Effector memory CD8-positive, alpha-beta T cell (primary cell): ENCODE data around the gene UNC13A.

ENCODE experiments used
- ATAC-seq: fragments of 150-1000 bp; cut with Tn5 transposase; replicated peaks from 2 replicates; pipeline ENCODE4 v1.10.0; 2021; ENCODE audit warnings: mild to moderate bottlenecking, moderate library complexity
- DNase-seq, 3 experiments: peaks; one replicate each; pipeline ENCODE4 v3.0.0; 2021
- H3K27ac Mint-ChIP-seq, 2 donors: one replicate each; pipeline ENCODE4 v1.8.0; 2022; ENCODE audit warnings: mild to moderate bottlenecking in 2 of 2, mixed read lengths in 2 of 2, moderate library complexity in 2 of 2
- H3K27me3 Mint-ChIP-seq, 2 donors: one replicate each; pipeline ENCODE4 v1.8.0; 2022; ENCODE audit warnings: mixed read lengths in 2 of 2
- H3K36me3 Mint-ChIP-seq: one replicate; pipeline ENCODE4 v1.8.0; 2022; ENCODE audit warnings: mild to moderate bottlenecking, moderate library complexity, mixed read lengths; ENCODE audit not compliant: insufficient read depth
- H3K4me1 Mint-ChIP-seq, 2 donors: one replicate each; pipeline ENCODE4 v1.8.0; 2022; ENCODE audit warnings: low read depth in 2 of 2, mixed read lengths in 2 of 2
- H3K4me3 Mint-ChIP-seq, 2 donors: one replicate each; pipeline ENCODE4 v1.8.0; 2022; ENCODE audit warnings: mild to moderate bottlenecking in 2 of 2, mixed read lengths in 2 of 2, moderate library complexity in 2 of 2
- H3K9me3 Mint-ChIP-seq, 2 donors: one replicate each; pipeline ENCODE4 v1.8.0; 2022; ENCODE audit warnings: mixed read lengths in 2 of 2

Gene UNC13A

DNA sequence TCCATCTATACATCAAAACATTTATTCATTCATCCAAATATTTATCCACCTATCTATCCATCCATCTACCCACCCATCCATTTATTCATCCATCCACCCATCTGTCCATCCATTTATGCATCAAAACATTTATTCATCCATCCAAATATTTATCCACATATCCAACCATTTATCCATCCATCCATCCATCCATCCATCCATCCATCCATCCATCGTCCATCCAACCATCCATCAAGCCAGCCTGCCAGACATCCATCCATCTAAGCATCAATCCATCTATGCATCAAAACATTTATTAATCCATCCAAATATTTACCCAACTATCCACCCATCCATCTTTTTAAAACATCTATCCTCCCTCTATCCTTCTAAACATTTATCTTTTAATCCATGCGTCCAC lies 62.2 kb downstream of the UNC13A start:
- Mint-ChIP-seq H3K27ac (no peak overlapping the region), H3K27me3 (peaks cover 4 to 17% of the 10 kb centered on the region in 2 donors), H3K9me3 (peaks cover 0 to 6% of the 10 kb centered on the region in 2 donors), H3K4me3 (no peak overlapping the region), H3K4me1 (peaks cover 3 to 5% of the 10 kb centered on the region in 2 donors), H3K36me3 (peaks cover 4% of the 10 kb centered on the region)
- ATAC-seq, result no peak
- no peak for DNase-seq

- Mint-ChIP-seq H3K27ac (no peak overlapping the region), H3K9me3 (peaks cover 0 to 6% of the 10 kb centered on the region in 2 donors), H3K4me1 (peaks cover 3 to 5% of the 10 kb centered on the region in 2 donors), H3K36me3 (peaks cover 4% of the 10 kb centered on the region), H3K4me3 (no peak overlapping the region), H3K27me3 (peaks cover 4 to 20% of the 10 kb centered on the region in 2 donors)
- no peak for DNase-seq
- ATAC-seq, result no peak
These were observed 63.1 kb downstream of the UNC13A start for GRCh38 chr19:17625043-17625442.

DNA sequence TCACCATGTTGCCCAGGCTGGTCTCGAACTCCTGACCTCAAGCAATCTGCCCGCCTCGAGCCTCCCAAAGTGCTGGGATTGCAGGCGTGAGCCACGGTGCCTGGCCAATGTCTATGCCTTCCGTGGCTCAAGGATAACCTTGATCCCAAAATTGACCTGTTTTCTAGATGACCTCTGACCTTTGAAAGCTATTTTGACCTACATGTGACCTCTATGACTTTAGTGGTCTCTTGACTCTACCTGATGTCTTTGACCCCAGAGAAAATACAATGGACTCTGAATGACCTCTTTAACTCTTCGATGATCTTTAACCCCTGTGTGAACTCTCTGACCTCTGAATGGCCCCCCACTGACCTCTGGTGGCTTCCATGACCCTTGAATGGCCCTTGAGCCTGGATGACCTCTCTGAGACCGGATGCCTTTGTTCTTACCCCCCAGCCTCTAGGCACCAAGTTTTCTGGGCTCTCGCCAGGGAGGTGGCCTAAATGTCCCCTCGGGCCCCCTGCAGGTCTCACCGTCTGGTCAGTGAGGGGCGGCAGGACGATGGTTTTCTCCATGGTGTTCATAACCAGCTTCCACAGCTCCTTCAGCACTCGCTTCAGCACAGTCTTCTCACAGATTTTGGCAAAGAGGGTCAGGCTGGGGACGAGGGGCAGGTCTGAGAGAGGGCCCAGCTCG lies 63.7 kb downstream of the UNC13A start:
- H3K27ac Mint-ChIP-seq, result no peak overlapping the region
- no peak overlapping the region for H3K4me3 Mint-ChIP-seq
- H3K9me3 Mint-ChIP-seq, result peaks cover 0 to 6% of the 10 kb centered on the region in 2 donors
- peaks cover 3 to 5% of the 10 kb centered on the region in 2 donors for H3K4me1 Mint-ChIP-seq
- no peak for DNase-seq
- H3K36me3 Mint-ChIP-seq, result peaks cover 4% of the 10 kb centered on the region
- peaks cover 4 to 26% of the 10 kb centered on the region in 2 donors for H3K27me3 Mint-ChIP-seq
- no peak for ATAC-seq

DNA sequence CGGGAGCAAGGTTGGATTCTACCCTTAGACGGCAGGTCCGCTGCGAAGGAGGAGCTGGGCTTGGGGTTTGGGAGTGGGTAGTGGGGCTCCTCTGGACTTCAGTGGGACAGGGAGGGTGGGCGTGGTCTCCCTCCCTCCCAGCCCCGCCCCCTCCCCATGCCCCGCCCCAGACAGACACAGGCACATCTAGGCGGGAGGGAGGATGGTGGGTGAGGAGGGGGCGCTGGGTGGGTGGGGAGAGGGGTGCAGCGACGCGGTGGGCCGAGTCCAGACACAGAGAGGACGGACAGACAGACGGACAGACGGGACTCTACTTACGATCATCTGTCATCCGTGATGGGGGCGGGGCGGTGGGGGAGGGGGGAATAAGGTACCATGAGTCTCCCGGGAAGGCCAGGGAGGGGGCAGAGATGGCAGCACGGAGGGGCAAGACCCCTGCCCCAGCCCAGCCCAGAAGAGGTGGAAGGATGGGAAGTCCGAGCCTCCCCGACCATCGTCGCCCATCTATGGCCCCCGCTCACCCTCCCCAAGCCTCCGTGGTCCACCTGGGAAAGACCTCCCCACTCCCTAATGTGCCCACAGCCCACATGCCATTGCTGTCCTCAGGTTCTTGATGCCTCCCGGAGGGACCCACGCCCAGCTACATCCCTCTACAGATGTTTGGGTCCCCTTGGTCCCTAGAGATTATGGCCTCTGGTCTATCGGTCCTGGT lies 64.8 kb downstream of the UNC13A start:
- H3K27ac Mint-ChIP-seq, result no peak overlapping the region
- ATAC-seq (no peak), DNase-seq (no peak)
- peaks cover 4% of the 10 kb centered on the region for H3K36me3 Mint-ChIP-seq
- H3K4me3 Mint-ChIP-seq, result no peak overlapping the region
- H3K4me1 Mint-ChIP-seq, result peaks cover 3 to 5% of the 10 kb centered on the region in 2 donors
- peaks cover 4 to 37% of the 10 kb centered on the region in 2 donors for H3K27me3 Mint-ChIP-seq
- peaks cover 0 to 6% of the 10 kb centered on the region in 2 donors for H3K9me3 Mint-ChIP-seq

DNA sequence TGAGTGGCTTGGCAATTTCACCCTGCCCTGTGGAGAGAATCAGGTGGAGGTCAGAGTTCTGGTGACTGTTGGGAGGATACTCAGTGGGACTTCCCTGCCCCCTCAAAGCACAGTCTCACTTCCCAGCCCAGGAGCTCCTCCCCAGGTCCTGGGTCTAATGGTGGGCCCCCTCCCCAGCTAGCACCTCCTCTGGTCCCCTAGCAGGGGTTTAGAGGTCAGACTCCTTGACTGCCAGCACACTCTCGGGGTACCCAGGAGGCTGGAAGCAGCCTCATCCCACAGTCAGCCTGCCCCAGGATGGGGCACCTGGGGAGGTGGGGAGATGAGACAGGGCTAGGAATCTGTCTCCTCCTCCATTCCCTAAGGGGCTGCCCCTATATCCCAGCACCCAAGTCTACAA lies 67.5 kb downstream of the UNC13A start:
- DNase-seq, result no peak
- Mint-ChIP-seq H3K36me3 (no peaks in the 10 kb centered on the region), H3K9me3 (peaks cover 0 to 6% of the 10 kb centered on the region in 2 donors), H3K27ac (no peak overlapping the region), H3K4me3 (no peak overlapping the region), H3K27me3 (peaks cover 24 to 57% of the 10 kb centered on the region in 2 donors), H3K4me1 (peaks cover 3 to 7% of the 10 kb centered on the region in 2 donors)
- ATAC-seq, result no peak

- H3K36me3 Mint-ChIP-seq, result no peaks in the 10 kb centered on the region
These were observed 69.2 kb downstream of the UNC13A start for GRCh38 chr19:17618936-17619335.

GRCh38 chr19:17618281-17618903 lies 69.8 kb downstream of the UNC13A start:
- Mint-ChIP-seq H3K27ac (no peak overlapping the region), H3K4me3 (no peak overlapping the region), H3K27me3 (peaks cover 23 to 76% of the 10 kb centered on the region in 2 donors), H3K9me3 (peaks cover 0 to 6% of the 10 kb centered on the region in 2 donors), H3K36me3 (no peaks in the 10 kb centered on the region), H3K4me1 (peaks cover 3 to 7% of the 10 kb centered on the region in 2 donors)
- ATAC-seq (no peak), DNase-seq (no peak)

More at GRCh38 chr19:17618936-17619335, 69.2 kb downstream of the UNC13A start:
- Mint-ChIP-seq H3K9me3 (peaks cover 0 to 6% of the 10 kb centered on the region in 2 donors), H3K4me1 (peaks cover 3 to 7% of the 10 kb centered on the region in 2 donors), H3K27me3 (peaks cover 20 to 71% of the 10 kb centered on the region in 2 donors), H3K4me3 (no peak overlapping the region), H3K27ac (no peak overlapping the region)
- no peak for ATAC-seq
- no peak for DNase-seq

GRCh38 chr19:17617807-17618192 lies 70.4 kb downstream of the UNC13A start:
- H3K4me1 Mint-ChIP-seq, result peaks cover 3 to 6% of the 10 kb centered on the region in 2 donors
- DNase-seq (no peak), ATAC-seq (no peak)
- no peak overlapping the region for H3K27ac Mint-ChIP-seq
- H3K27me3 Mint-ChIP-seq, result peaks cover 25 to 81% of the 10 kb centered on the region in 2 donors
- no peak overlapping the region for H3K4me3 Mint-ChIP-seq
- peaks cover 0 to 6% of the 10 kb centered on the region in 2 donors for H3K9me3 Mint-ChIP-seq
- no peaks in the 10 kb centered on the region for H3K36me3 Mint-ChIP-seq

GRCh38 chr19:17616961-17617806 lies 71.0 kb downstream of the UNC13A start:
- H3K4me3 Mint-ChIP-seq, result peak overlapping the region in 1 of 2 donors; percentile 29
- ATAC-seq (no peak), DNase-seq (no peak)
- H3K9me3 Mint-ChIP-seq, result peaks cover 0 to 6% of the 10 kb centered on the region in 2 donors
- H3K27me3 Mint-ChIP-seq, result peaks cover 29 to 87% of the 10 kb centered on the region in 2 donors
- peaks cover 3 to 4% of the 10 kb centered on the region in 2 donors for H3K4me1 Mint-ChIP-seq
- H3K36me3 Mint-ChIP-seq, result no peaks in the 10 kb centered on the region
- no peak overlapping the region for H3K27ac Mint-ChIP-seq

- Mint-ChIP-seq H3K36me3 (no peaks in the 10 kb centered on the region), H3K27ac (no peak overlapping the region), H3K9me3 (peaks cover 0 to 1% of the 10 kb centered on the region in 2 donors), H3K4me1 (peaks cover 0 to 3% of the 10 kb centered on the region in 2 donors), H3K4me3 (peak overlapping the region in 1 of 2 donors; percentile 29), H3K27me3 (peaks cover 30 to 88% of the 10 kb centered on the region in 2 donors)
- ATAC-seq, result no peak
- no peak for DNase-seq
These were observed 71.5 kb downstream of the UNC13A start for GRCh38 chr19:17616686-17616960.

DNA sequence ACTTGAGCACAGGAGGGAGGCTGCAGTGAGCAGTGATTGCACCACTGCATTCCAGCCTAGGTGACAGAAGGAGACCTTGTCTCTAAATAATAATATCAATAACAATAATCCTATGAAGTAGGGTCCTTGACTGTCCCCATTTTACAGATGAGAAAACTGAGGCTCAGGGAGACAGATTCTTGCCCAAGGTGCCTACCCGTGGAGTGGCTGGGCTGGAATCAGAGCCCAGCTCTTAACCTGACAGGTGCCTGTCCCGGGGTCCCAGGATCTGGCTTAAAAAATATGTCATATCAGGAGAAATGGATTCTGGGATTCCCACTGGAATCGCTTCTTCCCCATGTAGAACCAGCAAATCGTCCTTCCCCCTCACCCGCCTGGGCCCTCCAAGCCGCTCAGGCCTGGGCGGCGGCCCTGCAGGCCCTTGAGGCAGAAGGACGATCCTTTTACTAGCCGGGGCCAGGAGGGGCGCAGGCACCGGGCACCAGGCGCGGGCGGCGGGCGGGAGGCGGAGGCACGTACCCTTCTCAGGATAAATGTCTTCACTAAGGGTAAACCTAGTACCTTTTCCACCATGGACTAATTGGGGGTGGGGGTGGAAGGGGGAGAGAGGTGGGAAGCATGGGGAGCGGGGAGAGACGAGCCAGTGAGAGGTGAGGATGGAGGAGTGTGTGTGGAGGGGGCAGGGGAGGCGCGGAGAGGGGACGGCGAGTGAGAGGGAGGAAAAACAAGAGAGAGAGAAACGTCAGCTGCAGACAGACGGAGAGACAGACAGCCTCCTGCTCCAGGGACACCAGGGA lies 72.1 kb downstream of the UNC13A start:
- Mint-ChIP-seq H3K9me3 (no peaks in the 10 kb centered on the region), H3K27me3 (peaks cover 30 to 82% of the 10 kb centered on the region in 2 donors), H3K36me3 (no peaks in the 10 kb centered on the region), H3K4me3 (peak overlapping the region in 1 of 2 donors; percentile 29), H3K4me1 (peaks cover 0 to 3% of the 10 kb centered on the region in 2 donors), H3K27ac (no peak overlapping the region)
- ATAC-seq (no peak), DNase-seq (no peak)

DNA sequence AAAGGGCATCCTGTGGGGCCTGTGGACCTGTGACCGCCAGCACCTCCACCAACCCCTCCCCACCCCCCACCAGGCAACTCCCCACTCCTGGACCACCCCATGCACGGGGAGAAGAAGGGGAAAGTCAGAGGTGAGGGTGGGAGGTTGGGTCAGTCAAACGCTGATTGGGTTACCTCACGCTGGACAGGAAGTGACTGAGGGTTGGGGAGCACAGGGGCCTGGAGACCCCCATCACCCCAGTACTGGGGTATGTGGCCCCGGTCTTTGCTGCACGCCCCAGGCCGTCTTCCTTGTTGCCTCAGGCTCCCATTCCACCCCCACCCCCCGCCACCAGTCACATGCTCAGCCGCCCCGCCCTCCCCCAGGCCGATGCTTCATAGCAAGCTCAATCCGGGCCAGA lies 73.7 kb downstream of the UNC13A start:
- Mint-ChIP-seq H3K36me3 (no peaks in the 10 kb centered on the region), H3K9me3 (no peaks in the 10 kb centered on the region), H3K4me1 (peaks cover 0 to 3% of the 10 kb centered on the region in 2 donors), H3K27me3 (peaks cover 30 to 73% of the 10 kb centered on the region in 2 donors), H3K27ac (no peak overlapping the region), H3K4me3 (no peak overlapping the region)
- no peak for DNase-seq
- ATAC-seq, result no peak
